ENCODE data around the gene SNRNP70. TPM values are rescaled to one million over a fixed set of nuclear protein-coding genes. Genes with fewer than 3 reads are reported as not detected.
A peak's percentile ranks its signal among the peaks of the same experiment; 100 is the strongest.

SNRNP70 gene
- total RNA-seq, 2 experiments from 2014 or later, result 181 to 392 TPM

DNA sequence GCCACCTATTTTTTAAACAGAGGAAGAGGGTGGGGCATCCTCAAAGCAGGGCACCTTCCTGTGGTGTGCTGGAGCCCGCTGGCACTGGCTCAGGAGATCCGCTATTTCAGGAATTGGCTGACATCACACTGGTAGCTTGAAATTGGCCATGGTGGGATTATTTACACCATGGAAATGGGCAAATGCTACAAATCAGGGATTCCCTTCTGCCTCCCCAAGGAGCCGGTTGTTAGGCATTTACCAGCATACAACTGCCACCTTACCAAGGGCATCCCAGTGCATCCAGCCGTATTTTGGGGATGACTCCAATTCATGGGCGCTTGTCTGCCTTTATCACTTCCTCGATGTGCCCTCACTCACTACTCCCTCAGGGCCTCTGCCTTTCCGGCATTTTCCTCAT, 55.7 kb downstream of the SNRNP70 start:
- Histone ChIP-seq H4K20me1 (ENCODE audit: insufficient read depth, low read length) (no peaks in the 10 kb centered on the region), H3K9me3 (ENCODE audit: low read length) (no peaks in the 10 kb centered on the region), H3K36me3 (ENCODE audit: insufficient read depth, low read length) (no peaks in the 10 kb centered on the region), H3K79me2 (ENCODE audit: insufficient read depth, low read depth, low read length) (no peaks in the 10 kb centered on the region), H3K9me2 (ENCODE audit: insufficient read depth, low read length) (no peaks in the 10 kb centered on the region), H3K4me1 (ENCODE audit: insufficient read depth, low read length, poor library complexity, severe bottlenecking) (peaks cover 8% of the 10 kb centered on the region), H3K4me3 (ENCODE audit: low read depth, low read length, poor library complexity, severe bottlenecking) (no peak overlapping the region), H2AFZ (ENCODE audit: low read length) (no peak overlapping the region), H3K27ac (ENCODE audit: low read depth, low read length, poor library complexity, severe bottlenecking) (no peak overlapping the region), H3K4me2 (ENCODE audit: low read length) (no peak overlapping the region)
- no TSS peak for BruUV-seq (replicated peaks)
- intact Hi-C loops (cut with micrococcal nuclease; ENCODE audit: unreplicated experiment), result no loop called here
- TF ChIP-seq, protein P1, sequence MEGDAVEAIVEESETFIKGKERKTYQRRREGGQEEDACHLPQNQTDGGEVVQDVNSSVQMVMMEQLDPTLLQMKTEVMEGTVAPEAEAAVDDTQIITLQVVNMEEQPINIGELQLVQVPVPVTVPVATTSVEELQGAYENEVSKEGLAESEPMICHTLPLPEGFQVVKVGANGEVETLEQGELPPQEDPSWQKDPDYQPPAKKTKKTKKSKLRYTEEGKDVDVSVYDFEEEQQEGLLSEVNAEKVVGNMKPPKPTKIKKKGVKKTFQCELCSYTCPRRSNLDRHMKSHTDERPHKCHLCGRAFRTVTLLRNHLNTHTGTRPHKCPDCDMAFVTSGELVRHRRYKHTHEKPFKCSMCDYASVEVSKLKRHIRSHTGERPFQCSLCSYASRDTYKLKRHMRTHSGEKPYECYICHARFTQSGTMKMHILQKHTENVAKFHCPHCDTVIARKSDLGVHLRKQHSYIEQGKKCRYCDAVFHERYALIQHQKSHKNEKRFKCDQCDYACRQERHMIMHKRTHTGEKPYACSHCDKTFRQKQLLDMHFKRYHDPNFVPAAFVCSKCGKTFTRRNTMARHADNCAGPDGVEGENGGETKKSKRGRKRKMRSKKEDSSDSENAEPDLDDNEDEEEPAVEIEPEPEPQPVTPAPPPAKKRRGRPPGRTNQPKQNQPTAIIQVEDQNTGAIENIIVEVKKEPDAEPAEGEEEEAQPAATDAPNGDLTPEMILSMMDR (conservative IDR thresholded peaks at IDR 0.05; ENCODE audit: low read length), result no peak
- TF ChIP-seq EZH2phosphoT487 (IDR thresholded peaks at IDR 0.05; ENCODE audit: borderline replicate concordance, low read depth, low read length), result no peak
- no peak for DNase-seq (ENCODE audit: low spot score)
- POLR2A ChIA-PET, result interaction anchor here (0.6 kb wide), 1 partner anchor 71 kb away, joined by 3 read pairs; no protein-coding TSS in a partner anchor
- CTCF ChIA-PET (ENCODE audit: unreplicated experiment), result no interaction called here

DNA sequence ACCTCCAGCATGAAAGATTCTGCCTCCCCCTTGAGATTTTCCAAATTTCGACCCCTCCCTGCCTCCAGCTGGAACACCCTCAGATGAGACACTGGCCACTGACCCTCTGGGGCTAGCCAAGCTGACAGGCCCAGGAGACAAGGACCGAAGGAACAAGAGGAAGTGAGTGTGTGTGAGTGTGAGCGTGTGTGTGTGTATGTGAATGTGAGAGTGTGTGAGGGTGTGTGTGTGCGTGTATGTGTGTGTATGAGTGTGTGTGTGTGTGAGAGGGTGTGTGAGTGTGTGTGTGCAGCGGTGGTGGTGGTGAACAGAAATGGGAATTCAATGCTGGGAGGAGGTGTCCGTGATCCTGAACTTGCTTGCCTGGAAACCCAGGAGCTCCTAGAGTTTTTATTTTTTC, 56.1 kb downstream of the SNRNP70 start:
- H3K4me1 ChIP-seq (ENCODE audit: insufficient read depth, low read length, poor library complexity, severe bottlenecking), result peaks cover 12% of the 10 kb centered on the region
- no peak overlapping the region for H3K27ac ChIP-seq (ENCODE audit: low read depth, low read length, poor library complexity, severe bottlenecking)
- no peaks in the 10 kb centered on the region for H3K79me2 ChIP-seq (ENCODE audit: insufficient read depth, low read depth, low read length)
- ChIA-PET POLR2A (interaction anchor here (0.6 kb wide), 1 partner anchor 71 kb away, joined by 3 read pairs; no protein-coding TSS in a partner anchor), CTCF (ENCODE audit: unreplicated experiment) (no interaction called here)
- intact Hi-C loops (cut with micrococcal nuclease; ENCODE audit: unreplicated experiment), result no loop called here
- no peaks in the 10 kb centered on the region for H3K9me3 ChIP-seq (ENCODE audit: low read length)
- H2AFZ ChIP-seq (ENCODE audit: low read length), result no peak overlapping the region
- no TSS peak for BruUV-seq (replicated peaks)
- no peak overlapping the region for H3K4me3 ChIP-seq (ENCODE audit: low read depth, low read length, poor library complexity, severe bottlenecking)
- no peak overlapping the region for H3K4me2 ChIP-seq (ENCODE audit: low read length)
- DNase-seq (ENCODE audit: low spot score), result no peak
- H3K36me3 ChIP-seq (ENCODE audit: insufficient read depth, low read length), result no peaks in the 10 kb centered on the region
- no peaks in the 10 kb centered on the region for H4K20me1 ChIP-seq (ENCODE audit: insufficient read depth, low read length)
- TF ChIP-seq, protein P1 (conservative IDR thresholded peaks at IDR 0.05; ENCODE audit: low read length), result no peak
- no peak for TF ChIP-seq EZH2phosphoT487 (IDR thresholded peaks at IDR 0.05; ENCODE audit: borderline replicate concordance, low read depth, low read length)
- no peaks in the 10 kb centered on the region for H3K9me2 ChIP-seq (ENCODE audit: insufficient read depth, low read length)

DNA sequence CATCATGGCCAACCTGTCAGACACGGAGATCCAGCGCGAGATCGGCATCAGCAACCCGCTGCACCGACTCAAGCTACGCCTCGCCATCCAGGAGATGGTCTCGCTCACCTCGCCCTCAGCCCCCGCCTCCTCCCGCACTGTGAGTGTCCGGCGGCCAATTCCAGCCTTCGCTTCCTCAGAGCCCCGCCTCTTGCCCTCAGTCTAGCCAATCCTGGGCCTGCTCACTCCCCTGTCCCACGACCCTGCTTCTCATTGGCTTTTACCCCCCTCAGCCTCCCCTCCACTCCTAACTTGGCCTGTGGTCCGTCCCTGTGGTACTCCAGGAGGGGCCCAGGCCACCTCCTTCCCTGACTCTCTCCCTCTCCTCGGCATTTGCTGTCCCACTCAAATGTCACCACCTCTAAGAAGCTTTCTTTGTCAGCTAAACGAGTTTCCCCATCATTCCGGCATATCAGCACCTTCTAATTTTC, 57.6 kb downstream of the SNRNP70 start:
- no peaks in the 10 kb centered on the region for H3K36me3 ChIP-seq (ENCODE audit: insufficient read depth, low read length)
- no peak overlapping the region for H3K27ac ChIP-seq (ENCODE audit: low read depth, low read length, poor library complexity, severe bottlenecking)
- intact Hi-C loops (cut with micrococcal nuclease; ENCODE audit: unreplicated experiment), result no loop called here
- H3K4me2 ChIP-seq (ENCODE audit: low read length), result peak overlapping the region; percentile 27
- peak overlapping the region; percentile 2; the same call in 1 of the 2 replicates for H2AFZ ChIP-seq (ENCODE audit: low read length)
- DNase-seq (ENCODE audit: low spot score), result peak; percentile 80
- peak overlapping the region; percentile 43 for H3K4me3 ChIP-seq (ENCODE audit: low read depth, low read length, poor library complexity, severe bottlenecking)
- H4K20me1 ChIP-seq (ENCODE audit: insufficient read depth, low read length), result no peaks in the 10 kb centered on the region
- TF ChIP-seq EZH2phosphoT487 (IDR thresholded peaks at IDR 0.05; ENCODE audit: borderline replicate concordance, low read depth, low read length), result no peak
- TF ChIP-seq, protein P1 (conservative IDR thresholded peaks at IDR 0.05; ENCODE audit: low read length), result no peak
- no TSS peak for BruUV-seq (replicated peaks)
- CTCF ChIA-PET (ENCODE audit: unreplicated experiment), result interaction anchor here (0.6 kb wide), 1 partner anchor 1280 kb away, joined by 3 read pairs; no protein-coding TSS in a partner anchor
- POLR2A ChIA-PET, result no interaction called here
- H3K9me3 ChIP-seq (ENCODE audit: low read length), result no peaks in the 10 kb centered on the region
- H3K4me1 ChIP-seq (ENCODE audit: insufficient read depth, low read length, poor library complexity, severe bottlenecking), result peaks cover 13% of the 10 kb centered on the region
- no peaks in the 10 kb centered on the region for H3K79me2 ChIP-seq (ENCODE audit: insufficient read depth, low read depth, low read length)
- no peaks in the 10 kb centered on the region for H3K9me2 ChIP-seq (ENCODE audit: insufficient read depth, low read length)
